PC-3 (cell line): Measurements from ENCODE around the gene TEDC1.

ENCODE experiments used
- CTCF ChIP-seq: fragments of 300-600 bp; sonication (generic); conservative IDR thresholded peaks from 2 replicates; pipeline ENCODE4 v1.5.1; 2017; ENCODE audit warnings: antibody characterized with exemption, low read depth, mild to moderate bottlenecking, low read length
- EZH2 ChIP-seq: fragments of 300-600 bp; sonication (generic); IDR thresholded peaks from one replicate; pipeline ENCODE4 v1.6.1; 2017; ENCODE audit warnings: antibody characterized with exemption, mild to moderate bottlenecking, low read length; ENCODE audit not compliant: unreplicated experiment
- EZH2phosphoT487 ChIP-seq: fragments of 300-600 bp; sonication (generic); IDR thresholded peaks from 2 replicates; pipeline ENCODE4 v1.6.1; 2018; ENCODE audit warnings: mild to moderate bottlenecking, antibody characterized with exemption, low read length, borderline replicate concordance

- TF ChIP-seq CTCF (no peak), EZH2phosphoT487 (no peak), EZH2 (no peak)
Observed at GRCh38 chr14:105465209-105466031, 25.6 kb upstream of the TEDC1 start.
